ENCODE data around the gene CORO6. TPM values are rescaled to one million over a fixed set of nuclear protein-coding genes. Genes with fewer than 3 reads are reported as not detected.

CORO6 gene
- total RNA-seq, 1 donor from 2014 or later: 128 TPM

GRCh38 chr17:29616300-29617048 lies 6.2 kb downstream of the CORO6 start:
- intact Hi-C loops (cut with DNase I): loop anchor here (5.0 to 10.0 kb wide), 2 partner anchors 161 to 318 kb away; partner anchors contain the start of gene SSH2
- no peak for DNase-seq (ENCODE audit: low spot score)

DNA sequence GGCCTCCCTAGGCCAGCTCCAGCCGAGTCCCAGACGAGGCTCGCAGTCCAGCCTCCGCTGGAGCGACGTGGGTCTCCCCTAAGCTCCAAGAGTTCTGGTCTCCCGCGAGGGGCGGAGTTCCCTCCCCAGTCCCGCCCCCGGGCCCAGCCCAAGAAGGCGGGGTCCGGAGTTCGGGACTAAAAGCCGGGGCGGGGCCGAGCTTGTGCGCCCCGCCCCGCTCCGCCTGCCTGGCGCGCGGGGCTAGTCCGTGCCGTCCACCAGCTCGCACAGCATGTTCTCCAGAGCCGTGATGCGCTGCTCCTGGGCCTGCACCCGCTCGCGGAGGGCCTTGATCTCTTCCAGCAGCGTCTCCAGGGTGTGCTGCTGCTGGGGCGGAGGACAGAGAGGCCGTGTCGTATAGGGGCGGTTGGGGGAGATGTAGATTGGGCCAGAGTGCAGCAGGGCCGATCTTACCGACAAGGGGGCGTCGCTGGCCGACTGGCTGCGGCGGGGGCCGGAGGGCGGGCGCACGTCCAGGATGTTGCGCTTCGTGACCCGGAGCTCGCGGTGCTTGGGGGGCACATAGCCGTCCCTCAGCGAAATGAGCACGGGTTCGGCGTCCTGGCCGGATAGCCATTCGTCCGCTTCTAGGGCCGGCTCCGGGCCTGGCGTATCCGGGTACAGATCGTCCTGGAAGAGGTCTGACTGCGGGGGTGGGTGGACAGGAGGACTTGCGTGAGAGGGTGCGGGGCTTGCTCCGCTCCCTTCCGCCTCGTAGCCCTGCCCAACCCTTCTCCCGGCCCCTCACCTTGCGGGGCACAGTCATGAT lies 7.0 kb downstream of the CORO6 start:
- intact Hi-C loops (cut with DNase I): loop anchor here (5.0 to 10.0 kb wide), 2 partner anchors 162 to 319 kb away; partner anchors contain the start of gene SSH2
- DNase-seq (ENCODE audit: low spot score): peak; percentile 90

DNA sequence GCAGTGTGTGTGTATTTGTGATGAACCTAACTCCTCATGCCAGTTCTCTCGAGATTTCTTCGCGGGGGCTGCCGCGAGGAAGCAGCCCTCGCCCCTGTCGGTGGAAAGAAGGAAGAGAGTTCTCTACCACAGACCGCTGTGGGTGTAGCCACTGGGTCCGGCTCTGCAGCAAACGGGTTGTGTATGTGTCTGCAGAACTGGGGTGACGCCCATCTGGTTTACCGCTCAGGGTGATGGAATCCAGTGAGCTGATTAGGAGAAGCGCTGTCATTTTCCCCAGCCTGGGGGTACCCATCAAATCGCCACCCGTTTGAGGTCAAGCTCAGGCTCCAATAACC lies 7.7 kb downstream of the CORO6 start:
- no peak for DNase-seq (ENCODE audit: low spot score)
- intact Hi-C loops (cut with DNase I): loop anchor here (5.0 to 10.0 kb wide), 2 partner anchors 162 to 320 kb away; partner anchors contain the start of gene SSH2

DNA sequence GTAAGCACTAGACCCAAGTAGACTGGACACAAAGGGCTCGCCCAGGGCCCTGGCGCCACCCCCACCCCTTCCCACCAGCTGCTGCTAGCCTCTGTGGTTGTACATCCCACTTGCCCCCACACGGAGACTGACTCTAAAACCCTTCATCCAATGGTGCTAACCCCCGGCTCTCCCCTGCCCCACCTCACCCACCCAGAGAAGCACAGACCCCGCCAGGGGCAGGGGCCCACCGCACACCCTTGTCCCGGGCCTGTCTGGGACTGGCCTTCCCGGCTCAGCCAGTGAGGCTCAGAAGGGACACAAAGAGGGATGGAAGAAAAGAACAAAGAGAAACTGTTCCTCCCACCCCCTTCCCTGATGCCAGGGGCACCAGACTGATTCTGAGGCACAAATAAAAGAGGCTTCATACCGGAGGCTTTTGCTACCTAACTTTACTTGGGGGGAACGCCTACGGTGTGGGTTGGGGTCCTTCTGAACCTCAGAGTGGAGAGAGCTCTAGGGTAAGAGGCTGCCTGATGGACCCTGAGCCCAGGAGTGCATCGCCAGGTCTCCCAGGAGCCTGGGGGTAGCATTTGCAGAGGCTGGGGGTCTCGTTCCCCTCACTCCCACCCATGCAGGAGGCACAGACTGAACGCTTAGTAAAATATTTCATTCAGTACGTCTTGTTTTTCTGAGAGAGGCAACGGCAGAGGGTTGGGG lies 8.2 kb downstream of the CORO6 start:
- intact Hi-C loops (cut with DNase I): loop anchor here (5.0 to 10.0 kb wide), 3 partner anchors 37 to 320 kb away; partner anchors contain the start of gene SSH2
- DNase-seq (ENCODE audit: low spot score): no peak

DNA sequence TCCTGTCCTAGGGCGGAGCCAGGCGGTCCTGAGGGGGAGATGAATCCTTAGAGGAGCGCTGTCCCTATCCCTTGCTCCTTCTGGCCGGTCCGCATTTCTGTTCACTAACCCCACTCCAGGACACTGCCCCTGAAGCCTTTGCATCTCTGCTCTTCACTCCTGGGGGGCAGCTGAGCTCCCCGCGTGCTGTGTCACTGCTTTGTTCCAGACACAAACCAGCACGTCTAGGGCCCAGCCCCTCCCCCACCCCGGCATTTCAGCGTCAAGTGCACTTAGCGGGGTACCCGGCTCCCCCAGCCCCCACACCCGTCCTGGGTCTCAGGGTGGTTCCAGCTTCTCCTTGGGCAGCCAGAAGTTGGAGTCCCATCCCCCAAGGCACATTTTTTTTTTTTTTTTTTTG lies 8.9 kb downstream of the CORO6 start:
- intact Hi-C loops (cut with DNase I): loop anchor here (5.0 to 10.0 kb wide), 2 partner anchors 37 to 321 kb away; partner anchors contain the start of gene SSH2

DNA sequence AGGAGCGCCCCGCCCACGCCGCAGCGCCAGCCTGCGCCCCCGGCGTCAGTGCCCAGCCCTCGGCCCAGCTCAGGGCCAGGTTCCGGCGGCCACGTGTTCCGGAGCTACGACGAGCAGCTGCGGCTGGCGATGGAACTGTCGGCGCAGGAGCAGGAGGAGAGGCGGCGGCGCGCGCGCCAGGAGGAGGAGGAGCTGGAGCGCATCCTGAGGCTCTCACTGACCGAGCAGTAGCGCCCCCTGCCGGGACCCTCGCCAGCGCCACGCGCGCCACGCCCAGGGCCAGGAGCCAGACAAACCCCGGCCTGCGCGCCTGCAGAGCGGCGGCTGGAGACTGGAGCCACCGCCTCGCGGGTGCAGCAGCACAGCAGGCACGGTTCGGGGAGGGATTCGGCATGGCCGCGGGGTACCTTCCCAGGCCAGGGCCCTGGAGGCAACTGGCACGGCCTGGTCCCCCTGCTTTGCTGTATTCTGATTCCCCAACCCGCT lies 9.3 kb downstream of the CORO6 start:
- intact Hi-C loops (cut with DNase I): loop anchor here (5.0 to 10.0 kb wide), 2 partner anchors 36 to 321 kb away; partner anchors contain the start of gene SSH2
- peak; percentile 97 for DNase-seq (ENCODE audit: low spot score)

More for the DNA sequence above, 8.9 kb downstream of the CORO6 start:
- no peak for DNase-seq (ENCODE audit: low spot score)

DNA sequence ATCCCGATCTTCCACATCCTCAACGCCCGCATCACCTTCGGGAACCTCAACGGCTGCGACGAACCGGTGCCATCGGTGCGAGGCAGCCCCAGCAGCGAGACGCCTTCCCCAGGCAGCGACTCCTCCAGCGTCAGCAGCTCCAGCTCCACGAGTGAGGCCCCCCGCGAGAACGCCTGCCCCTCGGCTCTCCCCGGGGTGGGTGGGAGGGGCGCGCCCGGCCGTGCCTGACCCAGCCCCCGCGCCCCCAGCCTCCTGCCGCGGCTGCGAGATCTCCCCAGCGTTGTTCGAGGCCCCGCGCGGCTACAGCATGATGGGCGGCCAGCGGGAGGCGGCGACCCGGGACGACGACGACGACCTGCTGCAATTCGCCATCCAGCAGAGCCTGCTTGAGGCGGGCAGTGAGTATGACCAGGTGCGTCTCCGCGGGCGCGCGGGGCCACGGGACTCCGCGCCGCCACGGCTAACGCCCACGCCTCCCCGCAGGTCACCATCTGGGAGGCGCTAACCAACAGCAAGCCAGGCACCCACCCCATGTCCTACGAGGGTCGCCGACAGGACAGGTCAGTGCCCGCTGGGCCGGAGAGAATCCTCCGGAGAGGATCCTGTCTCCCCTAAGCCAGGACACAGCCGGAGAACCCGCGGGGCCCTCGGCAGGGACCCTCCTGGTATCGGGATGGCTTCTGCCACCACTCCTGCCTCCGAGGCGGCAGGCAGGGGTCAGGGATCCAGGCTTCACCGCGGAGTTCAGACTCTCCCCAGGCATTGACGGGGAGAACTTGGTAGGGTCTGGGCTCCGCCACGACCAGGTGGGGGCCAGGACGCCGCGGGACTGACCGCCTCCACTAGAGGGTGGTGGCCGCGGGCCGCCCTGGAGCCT lies 10.1 kb downstream of the CORO6 start:
- intact Hi-C loops (cut with DNase I): loop anchor here (5.0 to 10.0 kb wide), 2 partner anchors 35 to 322 kb away; partner anchors contain the start of gene SSH2

DNA sequence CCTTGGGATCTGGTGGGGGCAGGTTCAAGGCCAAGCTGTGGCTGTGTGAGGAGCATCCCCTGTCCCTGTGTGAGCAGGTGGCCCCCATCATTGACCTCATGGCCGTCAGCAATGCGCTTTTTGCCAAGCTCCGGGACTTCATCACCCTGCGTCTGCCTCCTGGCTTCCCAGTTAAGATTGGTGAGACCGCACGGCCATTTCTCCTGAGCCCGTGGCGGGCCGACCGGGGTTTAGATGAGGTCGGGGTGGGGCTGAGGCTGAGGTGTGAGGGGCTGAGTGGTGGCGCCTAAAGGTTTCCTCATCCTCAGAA lies 10.7 kb downstream of the CORO6 start:
- intact Hi-C loops (cut with DNase I): loop anchor here (5.0 to 10.0 kb wide), 2 partner anchors 35 to 323 kb away; partner anchors contain the start of gene SSH2
- DNase-seq (ENCODE audit: low spot score): no peak

More for the DNA sequence above, 10.1 kb downstream of the CORO6 start:
- DNase-seq (ENCODE audit: low spot score): no peak

- DNase-seq (ENCODE audit: low spot score): no peak
- intact Hi-C loops (cut with DNase I): loop anchor here (5.0 to 10.0 kb wide), 2 partner anchors 34 to 323 kb away; partner anchors contain the start of gene SSH2
Observed at GRCh38 chr17:29611351-29612093, 11.2 kb downstream of the CORO6 start.

- no peak for DNase-seq (ENCODE audit: low spot score)
- intact Hi-C loops (cut with DNase I): loop anchor here (5.0 to 10.0 kb wide), 2 partner anchors 33 to 324 kb away; partner anchors contain the start of gene SSH2
Observed at GRCh38 chr17:29610395-29610794, 12.3 kb downstream of the CORO6 start.

GRCh38 chr17:29608986-29609385 lies 13.7 kb downstream of the CORO6 start:
- intact Hi-C loops (cut with DNase I): no loop called here
- no peak for DNase-seq (ENCODE audit: low spot score)

GRCh38 chr17:29607557-29608195 lies 15.0 kb downstream of the CORO6 start:
- no peak for DNase-seq (ENCODE audit: low spot score)
- intact Hi-C loops (cut with DNase I): no loop called here

GRCh38 chr17:29603109-29603674 lies 19.5 kb downstream of the CORO6 start:
- DNase-seq (ENCODE audit: low spot score): no peak

GRCh38 chr17:29597361-29598172 lies 25.1 kb downstream of the CORO6 start:
- intact Hi-C loops (cut with DNase I): no loop called here

More at GRCh38 chr17:29603109-29603674, 19.5 kb downstream of the CORO6 start:
- intact Hi-C loops (cut with DNase I): no loop called here

DNA sequence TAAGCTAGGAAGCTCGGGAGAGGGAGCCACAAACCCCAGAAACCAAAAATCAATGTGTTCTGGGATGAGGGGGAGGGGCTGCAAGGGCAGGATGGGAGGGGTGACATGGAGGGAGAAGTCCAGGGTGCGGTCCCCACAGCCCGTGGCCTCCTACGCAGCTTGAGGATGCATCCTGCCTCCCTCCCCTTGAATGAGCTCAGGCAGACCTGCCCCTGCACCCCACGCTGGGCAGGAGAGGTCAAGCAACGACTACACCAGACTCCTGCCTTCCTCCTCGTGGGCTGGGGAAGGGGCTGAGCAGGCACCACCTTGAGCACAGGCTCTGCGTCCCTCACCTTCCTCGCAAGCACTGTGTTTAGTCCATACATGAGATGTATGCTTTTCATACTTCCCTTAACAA lies 25.9 kb downstream of the CORO6 start:
- no peak for DNase-seq (ENCODE audit: low spot score)
- intact Hi-C loops (cut with DNase I): no loop called here

More at GRCh38 chr17:29597361-29598172, 25.1 kb downstream of the CORO6 start:
- no peak for DNase-seq (ENCODE audit: low spot score)
